Right renal pelvis (tissue), 4 donors: Measurements from ENCODE around the gene MITF. TPM values are rescaled to one million over a fixed set of nuclear protein-coding genes. Genes with fewer than 3 reads are reported as not detected.

ENCODE experiments used
- DNase-seq, 4 donors: peaks; one replicate each; pipeline ENCODE4 v3.0.0-alpha.2; 2013; ENCODE audit warnings: low read depth in 4 of 4, low spot score in 3 of 4, missing footprints in 1 of 4
- polyA plus RNA-seq, 4 donors: library from polyadenylated mRNA; unstranded; fragments of 120-200 nt; gene quantifications; one replicate each; pipeline ENCODE4 v1.2.1, GENCODE V29; 2013; ENCODE audit not compliant: insufficient read length in 4 of 4

MITF gene
- 10 to 100 TPM; 37.2 to 49.2 (median 43.8) TPM for polyA plus RNA-seq

GRCh38 chr3:69739204-69740102 lies at the start of gene MITF:
Gene MITF (plus strand): TSS chr3:69739464. CDS start chr3:69739598, 134 bp downstream.
- DNase-seq = peak; percentile 74 to 85 (median 79)

GRCh38 chr3:69691860-69692259 lies 47.4 kb upstream of the MITF start:
- DNase-seq = no peak

GRCh38 chr3:69692761-69693160 lies 46.5 kb upstream of the MITF start:
- DNase-seq = no peak

GRCh38 chr3:69695443-69695842 lies 43.8 kb upstream of the MITF start:
- no peak for DNase-seq

GRCh38 chr3:69695933-69696332 lies 43.3 kb upstream of the MITF start:
- no peak for DNase-seq

GRCh38 chr3:69696367-69696766 lies 42.9 kb upstream of the MITF start:
- no peak for DNase-seq

GRCh38 chr3:69697381-69697780 lies 41.9 kb upstream of the MITF start:
- no peak for DNase-seq

- no peak for DNase-seq
Measured at GRCh38 chr3:69698728-69699127, 40.5 kb upstream of the MITF start.

GRCh38 chr3:69699183-69699582 lies 40.1 kb upstream of the MITF start:
- no peak for DNase-seq

GRCh38 chr3:69700949-69701348 lies 38.3 kb upstream of the MITF start:
- no peak for DNase-seq

GRCh38 chr3:69710153-69710977 lies 28.9 kb upstream of the MITF start:
- DNase-seq = no peak

- no peak for DNase-seq
Measured at GRCh38 chr3:69712269-69712668, 27.0 kb upstream of the MITF start.

GRCh38 chr3:69712933-69713332 lies 26.3 kb upstream of the MITF start:
- no peak for DNase-seq

GRCh38 chr3:69715204-69715603 lies 24.1 kb upstream of the MITF start:
- no peak for DNase-seq

- no peak for DNase-seq
Measured at GRCh38 chr3:69716119-69716518, 23.1 kb upstream of the MITF start.

GRCh38 chr3:69718866-69719586 lies 20.2 kb upstream of the MITF start:
- DNase-seq = no peak

- DNase-seq = no peak
Measured at GRCh38 chr3:69719587-69720122, 19.6 kb upstream of the MITF start.

- no peak for DNase-seq
Measured at GRCh38 chr3:69720824-69721223, 18.4 kb upstream of the MITF start.

- DNase-seq = no peak
Measured at GRCh38 chr3:69723389-69723788, 15.9 kb upstream of the MITF start.

GRCh38 chr3:69724722-69725435 lies 14.4 kb upstream of the MITF start:
- DNase-seq = no peak
